GM13976 (cell line): Measurements from ENCODE around the gene ZAP70.
A peak's percentile ranks its signal among the peaks of the same experiment; 100 is the strongest.
"Not testable (repeated sequence)": the region's sequence is repeated elsewhere in the genome, so short reads cannot be mapped to it uniquely, and the experiment has no call there.

Experiments
- DNase-seq: peaks from one replicate; pipeline ENCODE4 v3.0.0; 2012; ENCODE audit warnings: low spot score
- CTCF ChIP-seq: IDR thresholded peaks from 2 replicates; pipeline ENCODE4 v1.5.1; 2012; ENCODE audit warnings: borderline replicate concordance, mild to moderate bottlenecking; ENCODE audit not compliant: insufficient read depth; ENCODE audit errors: extremely low read depth, missing control alignments, control extremely low read depth
- in situ Hi-C: fragments of 300-500 bp; cut with MboI; formaldehyde crosslinking; loops from one replicate; pipeline ENCODE4 v1.12.0; 2022; ENCODE audit warnings: low sequenced_read_pairs, mixed read lengths, inconsistent platforms; ENCODE audit not compliant: unreplicated experiment

ZAP70 gene

GRCh38 chr2:97673182-97673914 lies 40.0 kb upstream of the ZAP70 start:
- no peak for TF ChIP-seq CTCF
- DNase-seq, result no peak
- in situ Hi-C loops, result no loop called here

GRCh38 chr2:97673915-97674283 lies 39.5 kb upstream of the ZAP70 start:
- in situ Hi-C loops, result no loop called here
- peak; percentile 45 for DNase-seq
- TF ChIP-seq CTCF, result no peak

GRCh38 chr2:97675430-97676113 lies 37.8 kb upstream of the ZAP70 start:
- no peak for TF ChIP-seq CTCF
- no peak for DNase-seq
- in situ Hi-C loops, result loop anchor here (25.0 kb wide), 1 partner anchor 1613 kb away; no protein-coding TSS in a partner anchor

GRCh38 chr2:97676620-97677019 lies 36.8 kb upstream of the ZAP70 start:
- no peak for DNase-seq
- in situ Hi-C loops, result loop anchor here (25.0 kb wide), 1 partner anchor 1614 kb away; no protein-coding TSS in a partner anchor
- TF ChIP-seq CTCF, result no peak

GRCh38 chr2:97677480-97677879 lies 35.9 kb upstream of the ZAP70 start:
- no peak for TF ChIP-seq CTCF
- no peak for DNase-seq
- in situ Hi-C loops, result loop anchor here (25.0 kb wide), 1 partner anchor 1615 kb away; no protein-coding TSS in a partner anchor

GRCh38 chr2:97678298-97678697 lies 35.1 kb upstream of the ZAP70 start:
- no peak for DNase-seq
- in situ Hi-C loops, result loop anchor here (25.0 kb wide), 1 partner anchor 1616 kb away; no protein-coding TSS in a partner anchor
- no peak for TF ChIP-seq CTCF

- not testable (repeated sequence) for DNase-seq
- in situ Hi-C loops, result loop anchor here (25.0 kb wide), 1 partner anchor 1625 kb away; no protein-coding TSS in a partner anchor
Observed at GRCh38 chr2:97687235-97687634, 26.1 kb upstream of the ZAP70 start.
